GM19035 (cell line): Measurements from ENCODE around the gene RASL11B.
A peak's percentile ranks its signal among the peaks of the same experiment; 100 is the strongest.
"Not testable (repeated sequence)": the region's sequence is repeated elsewhere in the genome, so short reads cannot be mapped to it uniquely, and the experiment has no call there.

Experiments used
- ATAC-seq: cut with Tn5 transposase; IDR thresholded peaks from one replicate; pipeline ENCODE4 v1.9.1; 2021; ENCODE audit not compliant: unreplicated experiment

Gene RASL11B

GRCh38 chr4:52861879-52862616, at the start of gene RASL11B:
TSS of gene RASL11B (plus strand) at chr4:52862317. CDS start at chr4:52862508, 191 bp downstream.
- peak; percentile 99 for ATAC-seq

- no peak for ATAC-seq
Measured at GRCh38 chr4:52813546-52813945, 48.6 kb upstream of the RASL11B start.

- ATAC-seq: no peak
Measured at GRCh38 chr4:52822583-52822971, 39.5 kb upstream of the RASL11B start.

- no peak for ATAC-seq
Measured at GRCh38 chr4:52822972-52823701, 39.0 kb upstream of the RASL11B start.

GRCh38 chr4:52823702-52824092, 38.4 kb upstream of the RASL11B start:
- ATAC-seq: no peak

- ATAC-seq: no peak
Measured at GRCh38 chr4:52824270-52824602, 37.9 kb upstream of the RASL11B start.

- ATAC-seq: no peak
Measured at GRCh38 chr4:52824603-52825459, 37.3 kb upstream of the RASL11B start.

GRCh38 chr4:52825460-52826090, 36.5 kb upstream of the RASL11B start:
- ATAC-seq: no peak

- ATAC-seq: no peak
Measured at GRCh38 chr4:52833941-52834525, 28.1 kb upstream of the RASL11B start.

- ATAC-seq: not testable (repeated sequence)
Measured at GRCh38 chr4:52834641-52835456, 27.3 kb upstream of the RASL11B start.

- ATAC-seq: no peak
Measured at GRCh38 chr4:52836120-52836519, 26.0 kb upstream of the RASL11B start.

GRCh38 chr4:52836678-52837077, 25.4 kb upstream of the RASL11B start:
- no peak for ATAC-seq

- no peak for ATAC-seq
Measured at GRCh38 chr4:52837716-52838558, 24.2 kb upstream of the RASL11B start.

- ATAC-seq: no peak
Measured at GRCh38 chr4:52838729-52839586, 23.2 kb upstream of the RASL11B start.

GRCh38 chr4:52840531-52841370, 21.4 kb upstream of the RASL11B start:
- no peak for ATAC-seq

GRCh38 chr4:52841682-52842456, 20.2 kb upstream of the RASL11B start:
- no peak for ATAC-seq
